IPS-11a (cell line): ENCODE data around the gene TAF1B.
"Not testable (repeated sequence)": the region's sequence is repeated elsewhere in the genome, so short reads cannot be mapped to it uniquely, and the experiment has no call there.

ENCODE experiments used
- H3K4me3 ChIP-seq: one replicate; pipeline ENCODE4 v1.5.1; 2013; ENCODE audit warnings: low read depth, low read length, control low read depth

The TAF1B gene

GRCh38 chr2:9879455-9880194 lies 36.4 kb downstream of the TAF1B start:
- H3K4me3 ChIP-seq = no peak overlapping the region

GRCh38 chr2:9883897-9884296 lies 40.6 kb downstream of the TAF1B start:
- H3K4me3 ChIP-seq = no peak overlapping the region

- H3K4me3 ChIP-seq = no peak overlapping the region
These were observed 41.2 kb downstream of the TAF1B start for GRCh38 chr2:9884436-9884835.

DNA sequence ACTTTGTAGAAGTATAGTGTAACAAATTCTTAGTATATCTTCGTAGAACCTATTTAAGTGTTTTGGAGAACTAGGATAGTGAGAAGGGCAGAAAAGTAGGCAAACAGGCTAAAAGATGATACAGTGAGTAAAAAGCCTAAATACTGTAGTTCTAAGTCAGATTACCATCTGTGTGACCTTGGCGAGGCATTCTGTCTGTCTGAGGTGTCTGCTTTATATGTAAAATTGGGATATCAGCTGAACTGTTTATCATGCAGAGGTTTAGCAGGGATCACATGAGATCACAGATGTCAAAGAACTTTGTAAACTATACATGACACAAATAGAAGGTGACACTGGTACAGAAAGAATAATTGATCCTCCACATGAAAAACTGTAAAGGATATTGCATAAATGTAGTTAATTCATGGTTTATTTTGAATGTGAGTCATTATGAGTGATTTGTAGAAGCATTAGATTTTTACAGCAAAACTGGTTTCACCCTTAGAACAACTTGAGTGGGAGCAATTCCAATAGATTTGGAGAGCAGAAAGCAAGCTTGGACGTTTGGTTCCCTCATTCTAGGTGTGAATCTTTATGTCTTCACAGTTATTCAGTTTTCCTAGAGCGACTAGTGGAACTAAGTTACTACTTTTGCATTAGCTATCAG lies 41.9 kb downstream of the TAF1B start:
- H3K4me3 ChIP-seq = no peak overlapping the region

GRCh38 chr2:9887513-9887912 lies 44.2 kb downstream of the TAF1B start:
- H3K4me3 ChIP-seq = no peak overlapping the region

DNA sequence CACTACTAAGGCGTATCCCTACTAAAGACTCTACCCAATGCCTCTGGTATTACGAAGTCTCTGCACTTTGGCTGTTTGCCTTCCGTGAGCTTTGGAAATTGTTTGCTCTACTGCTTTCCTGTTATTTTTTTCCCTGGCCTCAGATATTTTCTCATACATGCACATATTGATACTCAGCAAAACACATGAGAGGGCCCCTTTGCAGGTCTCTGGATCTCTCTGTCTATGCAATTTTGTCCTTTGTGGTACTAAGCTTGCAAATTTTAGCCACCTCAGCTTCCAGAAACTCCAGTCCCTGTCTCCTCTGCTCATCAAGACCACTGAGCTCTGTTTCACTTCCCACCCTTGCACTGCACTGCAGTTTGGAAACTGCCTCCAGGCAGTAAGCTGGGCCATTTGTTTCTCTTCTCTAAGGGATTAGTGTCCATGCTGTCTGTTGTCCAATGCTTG lies 46.6 kb downstream of the TAF1B start:
- no peak overlapping the region for H3K4me3 ChIP-seq

DNA sequence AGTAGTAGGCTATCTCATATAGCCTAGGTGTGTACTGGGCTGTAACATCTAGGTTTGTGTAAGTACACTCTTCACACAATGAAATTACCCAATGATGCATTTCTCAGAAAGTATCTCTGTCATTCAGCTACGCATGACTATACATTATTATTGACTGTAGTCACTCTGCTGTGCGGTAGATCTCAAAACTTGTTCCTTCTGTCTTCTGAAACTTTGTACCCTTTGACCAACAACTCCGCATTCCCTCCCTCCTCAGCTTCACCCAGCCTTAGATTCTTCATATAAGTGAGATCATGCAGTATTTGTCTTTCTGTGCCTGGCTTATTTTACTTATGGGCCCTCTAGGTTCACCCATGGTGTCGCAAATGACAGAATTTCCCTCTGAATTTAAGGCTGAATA lies 49.0 kb downstream of the TAF1B start:
- H3K4me3 ChIP-seq = no peak overlapping the region

GRCh38 chr2:9895669-9896590 lies 52.7 kb downstream of the TAF1B start:
- H3K4me3 ChIP-seq = no peak overlapping the region

DNA sequence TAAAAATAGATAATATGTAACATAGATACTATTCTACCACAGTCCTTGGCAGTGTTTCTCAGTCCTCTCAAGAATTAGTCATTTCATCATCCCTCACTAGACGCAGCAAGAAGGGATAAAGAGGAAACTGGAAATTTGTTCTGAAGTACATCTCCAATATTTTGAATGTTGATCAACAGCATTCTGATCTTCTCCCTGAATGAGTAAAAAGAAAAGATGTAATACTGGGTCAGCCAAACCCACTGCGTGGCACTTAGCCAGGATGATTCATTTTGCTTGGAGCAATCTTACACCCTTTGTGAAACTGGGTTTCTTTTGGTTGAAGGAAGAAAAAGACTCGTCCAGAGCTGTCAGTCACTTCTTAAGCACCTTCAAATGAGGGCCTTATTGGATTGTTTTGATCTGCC lies 54.1 kb downstream of the TAF1B start:
- H3K4me3 ChIP-seq = no peak overlapping the region

DNA sequence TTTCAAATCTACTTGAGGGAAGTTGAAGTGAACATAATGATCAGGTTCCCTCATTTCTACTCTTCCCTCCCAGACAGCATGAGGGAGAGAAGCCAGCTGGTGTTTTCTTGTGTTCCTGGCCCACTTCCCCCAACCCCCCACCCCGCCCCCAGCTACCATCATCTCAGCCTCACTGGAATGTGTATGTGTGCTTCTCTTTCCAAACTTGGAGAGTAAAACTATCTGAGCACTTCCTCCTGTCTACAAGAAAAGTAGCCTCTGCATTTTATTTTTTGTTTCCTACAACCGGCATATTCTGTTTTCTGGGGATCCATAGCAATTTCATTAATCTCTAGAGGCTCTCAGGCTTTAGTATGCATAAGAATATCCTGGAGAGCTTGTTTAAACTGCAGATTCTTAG lies 54.6 kb downstream of the TAF1B start:
- H3K4me3 ChIP-seq = no peak overlapping the region

DNA sequence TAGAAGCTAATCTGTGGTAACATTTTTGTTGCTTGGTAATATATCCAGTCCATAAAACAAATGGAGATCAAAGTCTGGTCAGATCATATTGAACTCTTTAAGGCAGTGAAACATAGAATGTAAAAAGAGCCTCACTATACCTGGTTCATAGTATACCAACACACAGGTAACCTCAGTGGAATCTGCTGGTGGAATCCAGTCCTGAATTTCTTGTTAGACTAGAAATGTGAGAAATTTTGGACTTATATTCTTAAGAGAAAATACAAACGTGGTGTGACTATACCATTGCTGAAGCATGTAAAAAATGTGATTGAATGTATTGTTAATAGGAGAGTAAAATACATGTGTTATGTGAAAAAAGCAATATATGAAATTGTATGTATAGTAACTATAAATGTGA lies 62.1 kb downstream of the TAF1B start:
- H3K4me3 ChIP-seq = no peak overlapping the region

GRCh38 chr2:9907402-9907801 lies 64.1 kb downstream of the TAF1B start:
- H3K4me3 ChIP-seq = no peak overlapping the region

- no peak overlapping the region for H3K4me3 ChIP-seq
These were observed 65.4 kb downstream of the TAF1B start for GRCh38 chr2:9908639-9909038.

DNA sequence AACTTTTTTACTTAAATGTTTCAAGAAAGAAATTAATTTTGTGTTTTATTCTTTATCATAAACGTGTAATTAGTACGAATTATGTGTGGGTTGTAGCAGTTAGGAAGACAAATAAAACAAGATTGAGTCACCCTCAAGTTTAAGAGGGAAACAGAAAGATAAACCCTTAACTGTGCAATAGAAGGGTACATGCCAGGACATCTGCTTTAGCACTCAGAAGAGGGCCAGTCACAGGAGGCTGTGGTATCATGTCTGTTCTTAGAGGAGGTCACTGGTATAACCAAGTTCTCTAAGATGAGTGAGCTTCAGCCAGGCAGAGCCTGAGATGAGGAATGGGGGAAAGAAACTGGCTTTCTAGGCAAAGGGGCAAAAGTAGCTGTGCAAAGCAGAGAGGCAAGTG lies 65.8 kb downstream of the TAF1B start:
- H3K4me3 ChIP-seq = no peak overlapping the region

DNA sequence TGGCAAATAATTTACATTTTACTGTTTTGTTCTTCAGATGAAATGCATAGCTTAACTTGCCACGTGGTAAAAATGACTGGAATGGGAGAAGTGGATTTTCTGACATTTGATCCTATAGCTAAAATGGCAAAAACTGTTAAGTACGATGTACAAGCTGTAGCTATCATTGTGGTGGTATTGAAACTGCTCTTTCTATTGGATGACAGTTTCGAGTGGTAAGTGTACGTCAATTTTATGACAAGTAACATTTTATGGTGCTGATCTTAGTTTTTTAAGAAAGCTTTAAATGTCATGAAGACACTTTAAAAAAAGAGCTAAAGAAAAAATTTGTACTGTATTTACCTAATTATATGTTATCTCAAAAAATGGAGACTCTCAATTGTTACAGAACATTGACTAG lies 67.4 kb downstream of the TAF1B start:
- H3K4me3 ChIP-seq = no peak overlapping the region

DNA sequence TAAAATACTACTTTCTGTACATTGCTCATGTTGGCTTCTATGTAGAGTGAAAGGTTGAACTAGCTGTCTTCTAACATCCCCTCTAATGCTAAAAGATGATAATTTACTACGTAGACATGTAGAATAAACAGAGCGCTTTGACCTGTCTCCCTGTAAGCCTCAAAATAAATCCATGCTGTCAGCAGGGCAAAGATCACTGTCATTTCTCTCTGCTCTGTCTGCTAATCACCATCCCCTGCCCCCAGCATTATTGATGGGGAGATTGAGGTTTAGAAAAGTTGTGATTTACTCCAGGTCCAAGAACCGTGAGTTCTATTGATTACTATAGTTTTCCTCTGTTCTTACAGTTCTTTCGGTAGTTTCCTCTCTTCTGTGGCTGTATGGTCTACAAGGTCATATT lies 69.2 kb downstream of the TAF1B start:
- H3K4me3 ChIP-seq = no peak overlapping the region

DNA sequence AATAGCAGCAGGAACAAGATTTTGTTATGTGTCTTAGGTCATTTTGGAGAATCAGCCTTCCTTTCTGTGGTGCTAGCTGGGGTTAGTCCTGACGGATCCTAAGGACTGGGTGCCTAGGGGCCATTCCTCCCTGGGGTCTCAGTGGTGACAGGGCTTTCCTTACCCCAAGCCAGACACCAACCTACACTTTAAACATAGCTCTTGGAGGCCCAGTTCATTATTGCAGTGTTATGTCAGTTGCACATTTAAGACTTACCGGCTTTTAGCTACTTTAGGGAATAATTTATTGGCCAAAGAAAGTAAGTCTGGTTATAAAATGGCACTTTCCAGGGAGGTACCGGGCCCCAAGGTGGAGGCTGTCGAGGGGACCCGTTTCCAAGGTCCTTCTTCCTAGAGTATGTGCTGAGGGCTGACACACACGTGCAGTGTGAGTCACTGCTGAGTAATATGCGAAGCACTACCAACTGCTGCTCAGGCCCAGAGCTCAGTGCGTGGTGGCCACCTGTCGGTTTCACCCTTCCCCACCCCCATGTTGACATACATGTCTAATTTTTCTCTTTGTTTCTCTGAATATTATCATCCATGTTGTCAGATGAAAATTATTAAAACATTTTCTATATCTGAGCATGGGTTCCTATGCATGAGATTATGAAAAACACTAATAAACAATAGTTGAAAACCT lies 71.3 kb downstream of the TAF1B start:
- no peak overlapping the region for H3K4me3 ChIP-seq

- H3K4me3 ChIP-seq = no peak overlapping the region
These were observed 75.0 kb downstream of the TAF1B start for GRCh38 chr2:9918275-9918674.

GRCh38 chr2:9919512-9919911 lies 76.2 kb downstream of the TAF1B start:
- H3K4me3 ChIP-seq = no peak overlapping the region

- H3K4me3 ChIP-seq = not testable (repeated sequence)
These were observed 83.7 kb downstream of the TAF1B start for GRCh38 chr2:9927020-9927419.

DNA sequence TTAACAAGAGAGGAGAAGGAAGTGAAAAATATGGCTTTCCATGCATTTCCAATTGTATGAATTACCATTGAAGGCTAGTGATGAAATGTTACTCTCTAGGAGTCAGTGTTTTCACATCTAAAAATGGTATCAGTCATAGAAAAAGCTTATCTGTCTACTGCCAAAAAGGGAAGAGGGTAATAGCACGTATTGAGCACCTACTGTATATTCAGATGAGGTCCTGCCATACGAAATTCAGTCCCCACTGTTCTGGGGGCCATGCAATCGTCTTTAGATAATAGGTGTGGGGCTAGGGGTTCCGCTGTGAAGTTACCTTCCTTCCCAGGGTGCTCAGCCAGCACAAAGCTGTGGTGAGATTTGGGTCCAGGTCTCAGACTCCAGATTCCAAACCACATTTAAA lies 94.0 kb downstream of the TAF1B start:
- no peak overlapping the region for H3K4me3 ChIP-seq
